PC-3 (cell line): Measurements from ENCODE around the gene HAPLN3. TPM values are rescaled to one million over a fixed set of nuclear protein-coding genes. Genes with fewer than 3 reads are reported as not detected.

ENCODE experiments used
- ATAC-seq: fragments of 200-7000 bp; cut with Tn5 transposase; 2 replicates; pipeline ENCODE4 v1.9.1; 2020; ENCODE audit warnings: mild to moderate bottlenecking, moderate library complexity
- BruUV-seq: library from RNA; stranded (reverse); fragments of 400-500 nt; replicated peaks from 2 replicates; lab custom pipeline; 2021; lab: Mats Ljungman, UMichigan
- CTCF ChIA-PET: fragments of 300-600 bp; sonication (Branson Sonifier 250); formaldehyde crosslinking; loops from one replicate; lab custom pipeline; 2022; ENCODE audit warnings: antibody characterized with exemption; lab: Charles Lee
- POLR2A ChIA-PET: fragments of 300-600 bp; sonication (Branson Sonifier 250); formaldehyde crosslinking; loops from one replicate; lab custom pipeline; 2022; ENCODE audit warnings: antibody characterized with exemption; ENCODE audit not compliant: unreplicated experiment; lab: Charles Lee
- DNase-seq: peaks from one replicate; pipeline ENCODE4 v3.0.0-alpha.2; 2015
- H2AFZ ChIP-seq: fragments of 300-600 bp; sonication (generic); 2 replicates; pipeline ENCODE4 v1.6.0; 2016; ENCODE audit warnings: antibody characterized with exemption, low read length
- H3F3A ChIP-seq: fragments of 300-600 bp; sonication (generic); one replicate; pipeline ENCODE4 v1.6.0; 2017; ENCODE audit warnings: antibody characterized with exemption, low read length, control low read depth, mild to moderate bottlenecking; ENCODE audit not compliant: unreplicated experiment
- H3K27ac ChIP-seq: fragments of 300-600 bp; sonication (generic); 2 replicates; pipeline ENCODE4 v1.5.1; 2016; ENCODE audit warnings: mild to moderate bottlenecking, low read length
- H3K27me3 ChIP-seq: fragments of 300-600 bp; sonication (generic); 2 replicates; pipeline ENCODE4 v1.6.1; 2016; ENCODE audit warnings: low read length, mixed read lengths
- H3K36me3 ChIP-seq: fragments of 300-600 bp; sonication (generic); 2 replicates; pipeline ENCODE4 v1.6.1; 2016; ENCODE audit warnings: low read depth, mixed run types, low read length, mixed read lengths
- H3K4me1 ChIP-seq: fragments of 300-600 bp; sonication (generic); 2 replicates; pipeline ENCODE4 v1.5.1; 2016; ENCODE audit warnings: low read length; ENCODE audit not compliant: insufficient read depth
- H3K4me2 ChIP-seq: fragments of 300-600 bp; sonication (generic); 2 replicates; pipeline ENCODE4 v1.6.0; 2016; ENCODE audit warnings: low read length
- H3K4me3 ChIP-seq: fragments of 300-600 bp; sonication (generic); 2 replicates; pipeline ENCODE4 v1.5.1; 2016; ENCODE audit warnings: mild to moderate bottlenecking, low read length, mixed read lengths
- H3K79me2 ChIP-seq: fragments of 300-600 bp; sonication (generic); 2 replicates; pipeline ENCODE4 v1.6.1; 2017; ENCODE audit warnings: low read length, mixed read lengths
- H3K9ac ChIP-seq: fragments of 300-600 bp; sonication (generic); 2 replicates; pipeline ENCODE4 v1.6.0; 2016; ENCODE audit warnings: mild to moderate bottlenecking, low read length
- H3K9me2 ChIP-seq: fragments of 300-600 bp; sonication (generic); replicated peaks from 2 replicates; pipeline ENCODE4 v1.6.1; 2016; ENCODE audit warnings: mixed run types, low read length, mixed read lengths
- H3K9me3 ChIP-seq: fragments of 300-600 bp; sonication (generic); 2 replicates; pipeline ENCODE4 v1.6.1; 2016; ENCODE audit warnings: low read length, mixed read lengths
- H4K20me1 ChIP-seq: fragments of 300-600 bp; sonication (generic); 2 replicates; pipeline ENCODE4 v1.6.1; 2016; ENCODE audit warnings: low read length, mixed read lengths
- CTCF ChIP-seq: fragments of 300-600 bp; sonication (generic); conservative IDR thresholded peaks from 2 replicates; pipeline ENCODE4 v1.5.1; 2017; ENCODE audit warnings: antibody characterized with exemption, low read depth, mild to moderate bottlenecking, low read length
- EZH2 ChIP-seq: fragments of 300-600 bp; sonication (generic); IDR thresholded peaks from one replicate; pipeline ENCODE4 v1.6.1; 2017; ENCODE audit warnings: antibody characterized with exemption, mild to moderate bottlenecking, low read length; ENCODE audit not compliant: unreplicated experiment
- EZH2phosphoT487 ChIP-seq: fragments of 300-600 bp; sonication (generic); IDR thresholded peaks from 2 replicates; pipeline ENCODE4 v1.6.1; 2018; ENCODE audit warnings: mild to moderate bottlenecking, antibody characterized with exemption, low read length, borderline replicate concordance
- intact Hi-C: fragments of 100-400 bp; cut with micrococcal nuclease; formaldehyde crosslinking; loops from 2 replicates; pipeline ENCODE4 v1.9.0; 2023
- total RNA-seq: library from RNA; depleted of rRNA; stranded (reverse); fragments of >200 nt; gene quantifications from 2 replicates; pipeline ENCODE4 v1.2.3, GENCODE V29; 2014

Gene HAPLN3
- total RNA-seq, 1 experiment from 2014 or later: 1.1 TPM

DNA sequence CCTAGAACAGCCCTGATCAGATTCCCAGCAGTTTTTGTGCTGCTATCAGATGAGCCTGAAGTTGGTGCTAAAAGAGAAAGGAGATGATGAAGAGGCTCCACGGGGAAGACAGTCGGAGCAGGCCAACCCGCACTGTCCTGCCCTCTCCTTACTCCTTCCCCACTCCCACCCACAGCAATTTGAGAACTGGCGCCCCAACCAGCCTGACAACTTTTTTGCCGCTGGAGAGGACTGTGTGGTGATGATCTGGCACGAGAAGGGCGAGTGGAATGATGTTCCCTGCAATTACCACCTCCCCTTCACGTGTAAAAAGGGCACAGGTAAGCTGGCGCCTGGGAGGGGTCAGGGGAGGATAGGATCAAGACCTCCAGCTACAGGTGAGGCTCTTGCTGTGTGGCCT, 22.6 kb downstream of the HAPLN3 start:
- Histone ChIP-seq H3K9me2 (no peaks in the 10 kb centered on the region), H4K20me1 (no peaks in the 10 kb centered on the region), H3K4me1 (peaks cover 4% of the 10 kb centered on the region; the same call in 1 of the 2 replicates), H3K9ac (no peak overlapping the region), H3K9me3 (no peaks in the 10 kb centered on the region), H3F3A (no peaks in the 10 kb centered on the region), H3K27ac (no peak overlapping the region), H2AFZ (no peak overlapping the region), H3K4me2 (no peak overlapping the region), H3K4me3 (no peak overlapping the region), H3K79me2 (no peaks in the 10 kb centered on the region), H3K27me3 (peaks cover 21% of the 10 kb centered on the region; the same call in 1 of the 2 replicates), H3K36me3 (no peaks in the 10 kb centered on the region)
- DNase-seq: peak; percentile 12
- intact Hi-C loops: no loop called here
- TF ChIP-seq EZH2phosphoT487 (no peak), CTCF (no peak), EZH2 (no peak)
- BruUV-seq: no TSS peak
- CTCF ChIA-PET: no interaction called here
- ATAC-seq: no peak
- POLR2A ChIA-PET: no interaction called here

DNA sequence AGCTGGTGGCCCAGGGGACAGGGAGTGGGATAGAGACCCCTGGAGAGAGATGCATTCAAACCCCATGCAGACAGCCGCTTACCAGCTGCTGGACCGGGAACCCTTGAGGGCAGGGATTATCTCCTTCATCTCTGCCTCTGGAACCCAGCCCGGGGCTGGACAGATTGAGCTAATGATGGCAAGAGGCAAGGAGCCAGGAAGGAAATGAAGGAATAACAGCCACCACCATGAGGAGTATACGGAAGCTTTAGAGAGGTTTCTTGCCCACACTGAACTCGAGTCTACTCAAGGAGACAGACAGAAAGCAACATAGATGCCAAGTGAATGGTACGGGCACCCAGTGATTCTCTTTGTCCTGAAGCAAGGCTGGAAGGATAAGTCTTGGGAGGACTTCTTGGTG, 23.2 kb downstream of the HAPLN3 start:
- no TSS peak for BruUV-seq
- H3K4me2 ChIP-seq: no peak overlapping the region
- DNase-seq (no peak), ATAC-seq (no peak)
- POLR2A ChIA-PET: no interaction called here
- H3K27ac ChIP-seq: no peak overlapping the region
- intact Hi-C loops: no loop called here
- CTCF ChIA-PET: no interaction called here
- no peak overlapping the region for H3K9ac ChIP-seq
- H3F3A ChIP-seq: no peaks in the 10 kb centered on the region
- peaks cover 4% of the 10 kb centered on the region; the same call in 1 of the 2 replicates for H3K4me1 ChIP-seq
- no peaks in the 10 kb centered on the region for H3K36me3 ChIP-seq
- H3K27me3 ChIP-seq: peaks cover 21% of the 10 kb centered on the region; the same call in 1 of the 2 replicates
- H3K4me3 ChIP-seq: no peak overlapping the region
- no peaks in the 10 kb centered on the region for H4K20me1 ChIP-seq
- TF ChIP-seq EZH2phosphoT487 (no peak), CTCF (no peak), EZH2 (no peak)
- H3K9me2 ChIP-seq: no peaks in the 10 kb centered on the region
- H2AFZ ChIP-seq: no peak overlapping the region
- H3K79me2 ChIP-seq: no peaks in the 10 kb centered on the region
- H3K9me3 ChIP-seq: no peaks in the 10 kb centered on the region

- no peak overlapping the region for H3K27ac ChIP-seq
- TF ChIP-seq EZH2 (no peak), EZH2phosphoT487 (no peak), CTCF (no peak)
- no peak overlapping the region for H3K4me2 ChIP-seq
- peaks cover 4% of the 10 kb centered on the region; the same call in 1 of the 2 replicates for H3K4me1 ChIP-seq
- no peaks in the 10 kb centered on the region for H3K36me3 ChIP-seq
- no peaks in the 10 kb centered on the region for H3F3A ChIP-seq
- H3K9me3 ChIP-seq: no peaks in the 10 kb centered on the region
- peaks cover 21% of the 10 kb centered on the region; the same call in 1 of the 2 replicates for H3K27me3 ChIP-seq
- intact Hi-C loops: no loop called here
- H2AFZ ChIP-seq: no peak overlapping the region
- H3K4me3 ChIP-seq: no peak overlapping the region
- no TSS peak for BruUV-seq
- ChIA-PET CTCF (no interaction called here), POLR2A (no interaction called here)
- no peaks in the 10 kb centered on the region for H3K79me2 ChIP-seq
- H3K9me2 ChIP-seq: no peaks in the 10 kb centered on the region
- no peak for ATAC-seq
- DNase-seq: no peak
- no peaks in the 10 kb centered on the region for H4K20me1 ChIP-seq
- H3K9ac ChIP-seq: no peak overlapping the region
These were observed 24.0 kb downstream of the HAPLN3 start for GRCh38 chr15:88871313-88871712.
